ENCODE results near the gene QRSL1. TPM values are rescaled to one million over a fixed set of nuclear protein-coding genes. Genes with fewer than 3 reads are reported as not detected.

Gene QRSL1
- polyA plus RNA-seq, 3 donors: 5.7 to 7.8 (median 5.8) TPM

GRCh38 chr6:106630366-106630765 is 988 bp downstream of the QRSL1 start:
- H3K27ac Mint-ChIP-seq: peak overlapping the region in 2 of 7 donors; percentile 44 to 97
- H3K4me1 ChIP-seq (ENCODE audit: control insufficient read depth in 1 of 2, insufficient read depth in 2 of 2, low read length in 2 of 2): peaks cover 17 to 22% of the 10 kb centered on the region in 2 donors
- peaks cover 0 to 3% (median 0%) of the 10 kb centered on the region in 3 donors for H3K27me3 Mint-ChIP-seq (ENCODE audit: low read depth in 3 of 3)
- peak overlapping the region; percentile 77 for H3K4me2 ChIP-seq (replicated peaks; ENCODE audit: extremely low read depth, low read length, poor library complexity, severe bottlenecking)
- peak overlapping the region in 1 of 3 experiments; percentile 88 for H3K4me3 ChIP-seq (replicated peaks in 1 of 3; ENCODE audit: low read depth in 2 of 3, low read length in 3 of 3)
- no peaks in the 10 kb centered on the region for H4K20me1 ChIP-seq (ENCODE audit: insufficient read depth, low read length)
- peak overlapping the region; percentile 94 for H2AFZ ChIP-seq (ENCODE audit: insufficient read depth, low read depth, low read length, poor library complexity, severe bottlenecking)
- H3K4me3 Mint-ChIP-seq: peak overlapping the region; percentile 95
- DNase-seq: no peak
- 100% methylated on average over 1 of the region's 5 CpGs for WGBS (ENCODE audit: insufficient coverage)
- H3K9me3 Mint-ChIP-seq: no peaks in the 10 kb centered on the region
- no peaks in the 10 kb centered on the region for H3K36me3 ChIP-seq (replicated peaks in 1 of 2; ENCODE audit: control insufficient read depth in 1 of 2, insufficient read depth in 2 of 2, low read length in 2 of 2)
- H3K9me3 ChIP-seq (replicated peaks in 1 of 2; ENCODE audit: control insufficient read depth in 1 of 2, insufficient read depth in 1 of 2, low read length in 2 of 2): no peaks in the 10 kb centered on the region
- intact Hi-C loops (cut with micrococcal nuclease): no loop called here
- H3K27me3 ChIP-seq (ENCODE audit: control insufficient read depth in 2 of 2, insufficient read depth in 2 of 2, low read length in 2 of 2): no peaks in the 10 kb centered on the region
- no peak overlapping the region for H3K9ac ChIP-seq (ENCODE audit: insufficient read depth, low read length, poor library complexity, severe bottlenecking)
- peaks cover 0 to 9% of the 10 kb centered on the region in 2 donors for H3K36me3 Mint-ChIP-seq
- peak overlapping the region in 1 of 2 donors; percentile 90 for H3K27ac ChIP-seq (ENCODE audit: low read depth in 1 of 2, low read length in 2 of 2)
- no peak for TF ChIP-seq CTCF (IDR thresholded peaks at IDR 0.05)
- peaks cover 20% of the 10 kb centered on the region for H3K4me1 Mint-ChIP-seq
- peaks cover 64% of the 10 kb centered on the region for H3K79me2 ChIP-seq (ENCODE audit: insufficient read depth, low read length)

GRCh38 chr6:106631346-106631745 is 2.0 kb downstream of the QRSL1 start:
- intact Hi-C loops (cut with micrococcal nuclease): no loop called here
- H4K20me1 ChIP-seq (ENCODE audit: insufficient read depth, low read length): no peaks in the 10 kb centered on the region
- no peaks in the 10 kb centered on the region for H3K27me3 ChIP-seq (ENCODE audit: control insufficient read depth in 2 of 2, insufficient read depth in 2 of 2, low read length in 2 of 2)
- H3K27ac ChIP-seq (ENCODE audit: low read depth in 1 of 2, low read length in 2 of 2): no peak overlapping the region
- H3K4me3 Mint-ChIP-seq: no peak overlapping the region
- H3K36me3 Mint-ChIP-seq: peaks cover 0 to 8% of the 10 kb centered on the region in 2 donors
- no peaks in the 10 kb centered on the region for H3K36me3 ChIP-seq (replicated peaks in 1 of 2; ENCODE audit: control insufficient read depth in 1 of 2, insufficient read depth in 2 of 2, low read length in 2 of 2)
- H3K9me3 ChIP-seq (replicated peaks in 1 of 2; ENCODE audit: control insufficient read depth in 1 of 2, insufficient read depth in 1 of 2, low read length in 2 of 2): no peaks in the 10 kb centered on the region
- no peaks in the 10 kb centered on the region for H3K9me3 Mint-ChIP-seq
- no peak overlapping the region for H3K27ac Mint-ChIP-seq
- no peak overlapping the region for H3K4me3 ChIP-seq (replicated peaks in 1 of 3; ENCODE audit: low read depth in 2 of 3, low read length in 3 of 3)
- 71% methylated on average over 1 of the region's 1 CpG for WGBS (ENCODE audit: insufficient coverage)
- H3K4me2 ChIP-seq (replicated peaks; ENCODE audit: extremely low read depth, low read length, poor library complexity, severe bottlenecking): no peak overlapping the region
- no peak for DNase-seq
- peaks cover 73% of the 10 kb centered on the region for H3K79me2 ChIP-seq (ENCODE audit: insufficient read depth, low read length)
- H3K9ac ChIP-seq (ENCODE audit: insufficient read depth, low read length, poor library complexity, severe bottlenecking): no peak overlapping the region
- peaks cover 0 to 3% (median 0%) of the 10 kb centered on the region in 3 donors for H3K27me3 Mint-ChIP-seq (ENCODE audit: low read depth in 3 of 3)
- H3K4me1 Mint-ChIP-seq: peaks cover 20% of the 10 kb centered on the region
- peaks cover 17 to 24% of the 10 kb centered on the region in 2 donors for H3K4me1 ChIP-seq (ENCODE audit: control insufficient read depth in 1 of 2, insufficient read depth in 2 of 2, low read length in 2 of 2)
- no peak overlapping the region for H2AFZ ChIP-seq (ENCODE audit: insufficient read depth, low read depth, low read length, poor library complexity, severe bottlenecking)
- no peak for TF ChIP-seq CTCF (IDR thresholded peaks at IDR 0.05)

Data from CD14-positive monocyte (primary cell).